ENCODE results near the gene OTUD3.

The OTUD3 gene

GRCh38 chr1:19940486-19941205, 58.5 kb downstream of the OTUD3 start:
- Histone ChIP-seq H3K4me3 (replicated peaks; ENCODE audit: insufficient read depth, low read length) (no peak overlapping the region), H3K27ac (replicated peaks) (no peak overlapping the region), H3K27me3 (ENCODE audit: insufficient read depth, poor library complexity, severe bottlenecking) (no peaks in the 10 kb centered on the region)
- no peak for DNase-seq (ENCODE audit: low read depth in 1 of 2, low spot score in 1 of 2)
- TF ChIP-seq, protein P1, sequence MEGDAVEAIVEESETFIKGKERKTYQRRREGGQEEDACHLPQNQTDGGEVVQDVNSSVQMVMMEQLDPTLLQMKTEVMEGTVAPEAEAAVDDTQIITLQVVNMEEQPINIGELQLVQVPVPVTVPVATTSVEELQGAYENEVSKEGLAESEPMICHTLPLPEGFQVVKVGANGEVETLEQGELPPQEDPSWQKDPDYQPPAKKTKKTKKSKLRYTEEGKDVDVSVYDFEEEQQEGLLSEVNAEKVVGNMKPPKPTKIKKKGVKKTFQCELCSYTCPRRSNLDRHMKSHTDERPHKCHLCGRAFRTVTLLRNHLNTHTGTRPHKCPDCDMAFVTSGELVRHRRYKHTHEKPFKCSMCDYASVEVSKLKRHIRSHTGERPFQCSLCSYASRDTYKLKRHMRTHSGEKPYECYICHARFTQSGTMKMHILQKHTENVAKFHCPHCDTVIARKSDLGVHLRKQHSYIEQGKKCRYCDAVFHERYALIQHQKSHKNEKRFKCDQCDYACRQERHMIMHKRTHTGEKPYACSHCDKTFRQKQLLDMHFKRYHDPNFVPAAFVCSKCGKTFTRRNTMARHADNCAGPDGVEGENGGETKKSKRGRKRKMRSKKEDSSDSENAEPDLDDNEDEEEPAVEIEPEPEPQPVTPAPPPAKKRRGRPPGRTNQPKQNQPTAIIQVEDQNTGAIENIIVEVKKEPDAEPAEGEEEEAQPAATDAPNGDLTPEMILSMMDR (IDR thresholded peaks at IDR 0.05; ENCODE audit: insufficient read depth, low read length), result no peak
- TF ChIP-seq, protein P2, sequence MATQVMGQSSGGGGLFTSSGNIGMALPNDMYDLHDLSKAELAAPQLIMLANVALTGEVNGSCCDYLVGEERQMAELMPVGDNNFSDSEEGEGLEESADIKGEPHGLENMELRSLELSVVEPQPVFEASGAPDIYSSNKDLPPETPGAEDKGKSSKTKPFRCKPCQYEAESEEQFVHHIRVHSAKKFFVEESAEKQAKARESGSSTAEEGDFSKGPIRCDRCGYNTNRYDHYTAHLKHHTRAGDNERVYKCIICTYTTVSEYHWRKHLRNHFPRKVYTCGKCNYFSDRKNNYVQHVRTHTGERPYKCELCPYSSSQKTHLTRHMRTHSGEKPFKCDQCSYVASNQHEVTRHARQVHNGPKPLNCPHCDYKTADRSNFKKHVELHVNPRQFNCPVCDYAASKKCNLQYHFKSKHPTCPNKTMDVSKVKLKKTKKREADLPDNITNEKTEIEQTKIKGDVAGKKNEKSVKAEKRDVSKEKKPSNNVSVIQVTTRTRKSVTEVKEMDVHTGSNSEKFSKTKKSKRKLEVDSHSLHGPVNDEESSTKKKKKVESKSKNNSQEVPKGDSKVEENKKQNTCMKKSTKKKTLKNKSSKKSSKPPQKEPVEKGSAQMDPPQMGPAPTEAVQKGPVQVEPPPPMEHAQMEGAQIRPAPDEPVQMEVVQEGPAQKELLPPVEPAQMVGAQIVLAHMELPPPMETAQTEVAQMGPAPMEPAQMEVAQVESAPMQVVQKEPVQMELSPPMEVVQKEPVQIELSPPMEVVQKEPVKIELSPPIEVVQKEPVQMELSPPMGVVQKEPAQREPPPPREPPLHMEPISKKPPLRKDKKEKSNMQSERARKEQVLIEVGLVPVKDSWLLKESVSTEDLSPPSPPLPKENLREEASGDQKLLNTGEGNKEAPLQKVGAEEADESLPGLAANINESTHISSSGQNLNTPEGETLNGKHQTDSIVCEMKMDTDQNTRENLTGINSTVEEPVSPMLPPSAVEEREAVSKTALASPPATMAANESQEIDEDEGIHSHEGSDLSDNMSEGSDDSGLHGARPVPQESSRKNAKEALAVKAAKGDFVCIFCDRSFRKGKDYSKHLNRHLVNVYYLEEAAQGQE (IDR thresholded peaks at IDR 0.05; ENCODE audit: insufficient replicate concordance, low read depth), result no peak
- TF ChIP-seq POLR2AphosphoS5 (IDR thresholded peaks at IDR 0.05; ENCODE audit: low read depth) (no peak), GABPA (IDR thresholded peaks at IDR 0.05; ENCODE audit: low read depth) (no peak), SPI1 (IDR thresholded peaks at IDR 0.05; ENCODE audit: borderline replicate concordance, low read depth) (no peak)

DNA sequence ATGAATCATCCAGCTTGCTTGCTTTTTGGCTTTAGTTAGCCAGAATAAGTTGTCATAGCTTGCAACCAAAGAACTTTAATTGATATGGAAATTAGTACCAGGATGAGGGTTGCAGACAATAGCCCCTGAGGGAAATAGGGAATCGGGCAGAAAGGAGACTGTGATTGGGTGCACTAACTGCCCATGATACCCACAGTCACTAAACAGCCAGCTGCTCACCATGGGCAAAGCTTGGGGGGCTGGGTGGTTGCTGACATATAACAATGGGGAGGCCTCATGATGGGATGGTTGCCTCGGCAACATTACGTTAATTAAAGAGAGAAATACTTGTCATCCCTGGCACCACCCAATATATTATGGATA, 59.0 kb downstream of the OTUD3 start:
- H3K27ac ChIP-seq (replicated peaks), result no peak overlapping the region
- no peak for DNase-seq (ENCODE audit: low read depth in 1 of 2, low spot score in 1 of 2)
- TF ChIP-seq GABPA (IDR thresholded peaks at IDR 0.05; ENCODE audit: low read depth), result no peak
- TF ChIP-seq, protein P2 (IDR thresholded peaks at IDR 0.05; ENCODE audit: insufficient replicate concordance, low read depth), result no peak
- TF ChIP-seq, protein P1 (IDR thresholded peaks at IDR 0.05; ENCODE audit: insufficient read depth, low read length), result no peak
- no peak for TF ChIP-seq SPI1 (IDR thresholded peaks at IDR 0.05; ENCODE audit: borderline replicate concordance, low read depth)
- no peak for TF ChIP-seq POLR2AphosphoS5 (IDR thresholded peaks at IDR 0.05; ENCODE audit: low read depth)
- H3K27me3 ChIP-seq (ENCODE audit: insufficient read depth, poor library complexity, severe bottlenecking), result peaks cover 3% of the 10 kb centered on the region
- H3K4me3 ChIP-seq (replicated peaks; ENCODE audit: insufficient read depth, low read length), result no peak overlapping the region

GRCh38 chr1:19942088-19942487, 59.9 kb downstream of the OTUD3 start:
- H3K27ac ChIP-seq (replicated peaks), result no peak overlapping the region
- DNase-seq (ENCODE audit: low read depth in 1 of 2, low spot score in 1 of 2), result no peak
- no peak overlapping the region for H3K4me3 ChIP-seq (replicated peaks; ENCODE audit: insufficient read depth, low read length)
- peaks cover 6% of the 10 kb centered on the region for H3K27me3 ChIP-seq (ENCODE audit: insufficient read depth, poor library complexity, severe bottlenecking)
- TF ChIP-seq, protein P1 (IDR thresholded peaks at IDR 0.05; ENCODE audit: insufficient read depth, low read length), result no peak
- TF ChIP-seq GABPA (IDR thresholded peaks at IDR 0.05; ENCODE audit: low read depth), result no peak

DNA sequence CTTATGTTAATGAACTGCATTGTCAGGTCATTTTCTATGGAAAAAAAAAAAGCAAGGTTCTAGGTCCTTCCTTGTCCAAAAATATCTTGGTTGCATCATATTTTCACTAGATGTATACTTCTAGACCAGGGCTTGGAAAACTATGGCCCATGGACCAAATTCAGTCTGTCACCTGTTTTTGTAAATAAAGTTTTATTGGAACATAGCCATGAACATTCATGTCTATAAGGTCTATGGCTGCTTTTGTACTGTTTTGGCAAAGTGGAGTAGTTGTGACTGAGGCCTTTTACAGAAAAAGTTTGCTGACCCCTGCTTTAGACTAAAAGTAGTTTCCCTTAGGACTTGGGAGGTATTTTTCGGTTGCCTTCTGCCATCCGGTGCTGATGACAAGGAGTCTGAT, 60.5 kb downstream of the OTUD3 start:
- no peak overlapping the region for H3K4me3 ChIP-seq (replicated peaks; ENCODE audit: insufficient read depth, low read length)
- TF ChIP-seq SPI1 (IDR thresholded peaks at IDR 0.05; ENCODE audit: borderline replicate concordance, low read depth) (no peak), GABPA (IDR thresholded peaks at IDR 0.05; ENCODE audit: low read depth) (no peak), POLR2AphosphoS5 (IDR thresholded peaks at IDR 0.05; ENCODE audit: low read depth) (no peak)
- TF ChIP-seq, protein P1 (IDR thresholded peaks at IDR 0.05; ENCODE audit: insufficient read depth, low read length), result no peak
- TF ChIP-seq, protein P2 (IDR thresholded peaks at IDR 0.05; ENCODE audit: insufficient replicate concordance, low read depth), result no peak
- peaks cover 6% of the 10 kb centered on the region for H3K27me3 ChIP-seq (ENCODE audit: insufficient read depth, poor library complexity, severe bottlenecking)
- DNase-seq (ENCODE audit: low read depth in 1 of 2, low spot score in 1 of 2), result no peak
- no peak overlapping the region for H3K27ac ChIP-seq (replicated peaks)

Data from HL-60 (cell line).